HepG2 (cell line): ENCODE data around the gene PPP6R2. TPM values are rescaled to one million over a fixed set of nuclear protein-coding genes. Genes with fewer than 3 reads are reported as not detected.

ENCODE experiments used
- ATAC-seq: fragments of 200-7000 bp; cut with Tn5 transposase; 3 replicates; pipeline ENCODE4 v1.9.1; 2020; ENCODE audit warnings: mild to moderate bottlenecking, moderate library complexity
- BruUV-seq: library from RNA; stranded (reverse); fragments of 400-500 nt; replicated peaks from 2 replicates; lab custom pipeline; 2021; lab: Mats Ljungman, UMichigan
- CTCF ChIA-PET: fragments of 300-600 bp; formaldehyde crosslinking; extraction: SDS; loops from one replicate; lab custom pipeline; 2021; ENCODE audit warnings: low total read pairs, inconsistent platforms, low intra/inter-chr PET ratio; lab: Yijun Ruan, JAX
- POLR2A ChIA-PET: fragments of 350-600 bp; sonication (Branson Sonifier 250); formaldehyde crosslinking; loops from one replicate; lab custom pipeline; 2020; ENCODE audit warnings: antibody characterized with exemption, inconsistent platforms; lab: Yijun Ruan, JAX
- DNase-seq: peaks from one replicate; pipeline ENCODE4 v3.0.0-alpha.2; 2015; ENCODE audit warnings: low spot score
- FAIRE-seq: peaks from 3 replicates; lab custom pipeline; 2011; peaks lifted over from hg19 to GRCh38; lab: Jason Lieb, UNC
- H2AFZ ChIP-seq: one replicate; pipeline ENCODE4 v1.6.1; 2011; ENCODE audit warnings: low read length, inconsistent platforms
- H3K27ac ChIP-seq: fragments of 300-600 bp; 3 replicates; pipeline ENCODE4 v1.8.0; 2011; ENCODE audit warnings: mixed run types, mild to moderate bottlenecking, mixed read lengths, low read length, inconsistent platforms; ENCODE audit not compliant: insufficient read depth; ENCODE audit errors: extremely low read length
- H3K27me3 ChIP-seq, 2 experiments: fragments of 200-600 bp in 1 of 2; 2 replicates in 1 of 2; 3 replicates in 1 of 2; pipeline versions ENCODE4 v1.6.0 to v1.8.0; 2011; ENCODE audit warnings: low read length in 2 of 2, mild to moderate bottlenecking in 2 of 2, moderate library complexity in 2 of 2, inconsistent platforms in 1 of 2; ENCODE audit not compliant: insufficient read depth in 2 of 2, control insufficient read depth in 1 of 2
- H3K36me3 ChIP-seq, 2 experiments: fragments of 200-600 bp in 1 of 2; replicated peaks in 1 of 2; 2 replicates in 1 of 2; 3 replicates in 1 of 2; pipeline versions ENCODE4 v1.5.1 to v1.8.0; 2011; ENCODE audit warnings: low read length in 2 of 2, inconsistent platforms in 1 of 2; ENCODE audit not compliant: insufficient read depth in 2 of 2, control insufficient read depth in 1 of 2
- H3K4me1 ChIP-seq: 2 replicates; pipeline ENCODE4 v1.5.1; 2012; ENCODE audit warnings: low read length, inconsistent platforms; ENCODE audit not compliant: insufficient read depth
- H3K4me2 ChIP-seq: 2 replicates; pipeline ENCODE4 v1.6.0; 2011; ENCODE audit warnings: low read depth, low read length, inconsistent platforms
- H3K4me3 ChIP-seq, 3 experiments: fragments of 200-600 bp in 1 of 3; sonication (generic), shearing (Covaris generic) in 1 of 3; replicated peaks in 1 of 3; 2 replicates each; pipeline ENCODE4 v1.5.1; 2011 to 2016; ENCODE audit warnings: low read length in 3 of 3, inconsistent platforms in 2 of 3, low read depth in 2 of 3, mild to moderate bottlenecking in 2 of 3, control low read depth in 1 of 3, mixed read lengths in 1 of 3; ENCODE audit not compliant: insufficient read depth in 1 of 3
- H3K79me2 ChIP-seq: one replicate; pipeline ENCODE4 v1.6.1; 2011; ENCODE audit warnings: low read length, inconsistent platforms; ENCODE audit not compliant: insufficient read depth
- H3K9ac ChIP-seq: 2 replicates; pipeline ENCODE4 v1.6.0; 2011; ENCODE audit warnings: mild to moderate bottlenecking, low read depth, low read length, inconsistent platforms; ENCODE audit not compliant: insufficient read depth
- H3K9me3 ChIP-seq: 2 replicates; pipeline ENCODE4 v1.5.1; 2012; ENCODE audit warnings: mild to moderate bottlenecking, low read length
- H4K20me1 ChIP-seq: 2 replicates; pipeline ENCODE4 v1.6.0; 2011; ENCODE audit warnings: inconsistent platforms, mild to moderate bottlenecking, low read length, moderate library complexity; ENCODE audit not compliant: insufficient read depth
- BCL6 ChIP-seq: IDR thresholded peaks from 2 replicates; pipeline ENCODE4 v1.6.1; 2016; ENCODE audit warnings: missing genetic modification reagents, missing compliant biosample characterization
- CREB1 ChIP-seq, 2 experiments: fragments of 450-650 bp in 1 of 2; IDR thresholded peaks; 2 replicates each; pipeline ENCODE4 v1.6.1; 2016 to 2017; ENCODE audit warnings: control low read depth in 1 of 2, mild to moderate bottlenecking in 1 of 2, missing compliant biosample characterization in 1 of 2, missing genetic modification characterization in 1 of 2
- LCORL ChIP-seq, 2 experiments: fragments of 450-650 bp in 1 of 2; sonication (generic) in 1 of 2; formaldehyde crosslinking in 1 of 2; IDR thresholded peaks; 2 replicates each; pipeline versions ENCODE4 v1.5.0 to v1.6.1; 2017 to 2020; ENCODE audit warnings: antibody characterized with exemption in 1 of 2, missing genetic modification reagents in 1 of 2
- PHF5A ChIP-seq: IDR thresholded peaks from one replicate; pipeline ENCODE4 v1.6.1; 2018; ENCODE audit warnings: low read depth, missing genetic modification reagents; ENCODE audit not compliant: unreplicated experiment
- ZNF234 ChIP-seq: sonication (generic); formaldehyde crosslinking; conservative IDR thresholded peaks from 2 replicates; pipeline ENCODE4 v1.5.1; 2020; ENCODE audit warnings: mild to moderate bottlenecking, missing genetic modification reagents
- ZNF24 ChIP-seq: fragments of 450-650 bp; IDR thresholded peaks from 2 replicates; pipeline ENCODE4 v1.6.1; 2017; ENCODE audit warnings: antibody characterized with exemption, mild to moderate bottlenecking
- ZNF572 ChIP-seq: sonication (generic); formaldehyde crosslinking; IDR thresholded peaks from 2 replicates; pipeline ENCODE4 v1.5.1; 2020; ENCODE audit warnings: mild to moderate bottlenecking, missing genetic modification reagents
- ZNF768 ChIP-seq: sonication (generic); formaldehyde crosslinking; IDR thresholded peaks from 2 replicates; pipeline ENCODE4 v1.4.0; 2020; ENCODE audit warnings: missing genetic modification reagents
- WGBS: methylation state at CpG from one replicate; pipeline ENCODE4 v1.1.6; 2017; ENCODE audit warnings: low lambda C conversion rate; 5-methylcytosine and 5-hydroxymethylcytosine counted together
- in situ Hi-C: cut with HindIII; loops from 2 replicates; pipeline ENCODE4 v1.10.0; 2017; ENCODE audit warnings: low pct_unique_long_range_greater_than_20kb; ENCODE audit not compliant: extremely low pct_ligation_motif_present
- intact Hi-C: fragments of 100-400 bp; cut with micrococcal nuclease; formaldehyde crosslinking; loops from one replicate; pipeline ENCODE4 v1.10.0; 2022; ENCODE audit not compliant: unreplicated experiment
- polyA plus RNA-seq, 8 experiments: library from polyadenylated mRNA; depleted of rRNA in 3 of 8; stranded (reverse) in 7 of 8; unstranded in 1 of 8; fragments of >200 nt; fragmentation: Illumina TruSeq in 4 of 8; extraction: Trizol in 4 of 8; gene quantifications; 2 replicates each; pipeline versions ENCODE4 v1.2.1 to v1.2.3, GENCODE V29; 2011 to 2016; ENCODE audit warnings: low read depth in 4 of 8, missing spikeins in 1 of 8, mixed read lengths in 1 of 8; ENCODE audit not compliant: insufficient read depth in 1 of 8
- total RNA-seq, 5 experiments: library from RNA; depleted of rRNA; stranded (reverse); fragments of >200 nt; fragmentation: Illumina TruSeq; extraction: Trizol; gene quantifications; 2 replicates each; pipeline ENCODE4 v1.2.3, GENCODE V29; 2016; ENCODE audit warnings: low read depth in 1 of 5
- TF ChIP-seq, protein P1 (sequence below): sonication (generic); formaldehyde crosslinking; IDR thresholded peaks from 2 replicates; pipeline ENCODE4 v1.4.0; 2020; ENCODE audit warnings: missing genetic modification reagents
- TF ChIP-seq, protein P2 (sequence below): sonication (generic); formaldehyde crosslinking; IDR thresholded peaks from 2 replicates; pipeline ENCODE4 v1.8.0; 2023; ENCODE audit warnings: mild to moderate bottlenecking, missing genetic modification reagents
- TF ChIP-seq, protein P3 (sequence below): sonication (generic); formaldehyde crosslinking; IDR thresholded peaks from 2 replicates; pipeline ENCODE4 v1.8.0; 2022; ENCODE audit warnings: mild to moderate bottlenecking, missing genetic modification reagents, borderline replicate concordance
- TF ChIP-seq, protein P4 (sequence below): sonication (generic); formaldehyde crosslinking; IDR thresholded peaks from 2 replicates; pipeline ENCODE4 v1.9.0; 2021; ENCODE audit warnings: mild to moderate bottlenecking, missing genetic modification reagents

The PPP6R2 gene
- total and polyA plus RNA-seq, 2 of the 13 experiments (the other 11 are each of a cell fraction or from before 2014, with no cell fraction given): 55.0 to 102 TPM

DNA sequence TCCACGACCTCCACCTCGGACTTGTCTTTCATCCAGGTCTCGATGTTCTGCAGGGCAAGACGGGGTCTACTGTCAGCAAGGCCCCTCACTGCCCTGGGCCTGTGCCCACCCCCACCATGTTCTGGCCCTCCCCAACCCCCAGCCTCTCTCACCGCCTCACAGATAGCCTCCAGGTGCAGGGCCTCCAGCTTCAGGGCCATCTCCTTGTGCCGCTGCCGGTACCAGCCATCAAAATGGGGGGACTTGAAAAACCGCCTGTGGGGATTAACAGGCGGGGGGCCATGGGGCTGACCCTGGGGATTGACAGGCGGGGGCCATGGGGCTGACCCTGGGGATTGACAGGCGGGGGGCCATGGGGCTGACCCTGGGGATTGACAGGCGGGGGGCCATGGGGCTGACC lies 30.8 kb upstream of the PPP6R2 start:
- Histone ChIP-seq H3K9ac (no peak overlapping the region), H3K9me3 (no peaks in the 10 kb centered on the region), H3K36me3 (no peaks in the 10 kb centered on the region), H3K4me3 (no peak overlapping the region), H3K79me2 (no peaks in the 10 kb centered on the region), H4K20me1 (no peaks in the 10 kb centered on the region), H3K4me1 (peaks cover 80% of the 10 kb centered on the region), H3K27me3 (no peaks in the 10 kb centered on the region; a peak in 2 of 5 replicates), H3K27ac (no peak overlapping the region), H3K4me2 (no peak overlapping the region), H2AFZ (no peak overlapping the region)
- DNase-seq (no peak), FAIRE-seq (no peak), ATAC-seq (no peak)
- intact Hi-C loops: no loop called here
- ChIA-PET POLR2A (interaction anchor here (0.7 to 1.5 kb wide), 2 partner anchors 8 to 18 kb away, joined by 3 read pairs; no protein-coding TSS in a partner anchor), CTCF (no interaction called here)
- in situ Hi-C loops: no loop called here
- BruUV-seq: no TSS peak
- WGBS: 95% methylated on average over 12 of the region's 12 CpGs
- TF ChIP-seq, protein P1, sequence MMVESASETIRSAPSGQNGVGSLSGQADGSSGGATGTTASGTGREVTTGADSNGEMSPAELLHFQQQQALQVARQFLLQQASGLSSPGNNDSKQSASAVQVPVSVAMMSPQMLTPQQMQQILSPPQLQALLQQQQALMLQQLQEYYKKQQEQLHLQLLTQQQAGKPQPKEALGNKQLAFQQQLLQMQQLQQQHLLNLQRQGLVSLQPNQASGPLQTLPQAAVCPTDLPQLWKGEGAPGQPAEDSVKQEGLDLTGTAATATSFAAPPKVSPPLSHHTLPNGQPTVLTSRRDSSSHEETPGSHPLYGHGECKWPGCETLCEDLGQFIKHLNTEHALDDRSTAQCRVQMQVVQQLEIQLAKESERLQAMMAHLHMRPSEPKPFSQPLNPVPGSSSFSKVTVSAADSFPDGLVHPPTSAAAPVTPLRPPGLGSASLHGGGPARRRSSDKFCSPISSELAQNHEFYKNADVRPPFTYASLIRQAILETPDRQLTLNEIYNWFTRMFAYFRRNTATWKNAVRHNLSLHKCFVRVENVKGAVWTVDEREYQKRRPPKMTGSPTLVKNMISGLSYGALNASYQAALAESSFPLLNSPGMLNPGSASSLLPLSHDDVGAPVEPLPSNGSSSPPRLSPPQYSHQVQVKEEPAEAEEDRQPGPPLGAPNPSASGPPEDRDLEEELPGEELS (CRISPR knock-in tag): no peak
- TF ChIP-seq PHF5A (CRISPR knock-in tag) (no peak), ZNF234 (CRISPR knock-in tag) (no peak), LCORL (IDR thresholded peaks at IDR 0.05) (no peak), LCORL (CRISPR knock-in tag; IDR thresholded peaks at IDR 0.05) (no peak), ZNF768 (no peak), ZNF24 (no peak), BCL6 (CRISPR knock-in tag) (no peak), CREB1 (IDR thresholded peaks at IDR 0.05) (no peak), CREB1 (CRISPR knock-in tag; IDR thresholded peaks at IDR 0.05) (no peak), ZNF572 (CRISPR knock-in tag) (no peak)
- TF ChIP-seq, protein P2, sequence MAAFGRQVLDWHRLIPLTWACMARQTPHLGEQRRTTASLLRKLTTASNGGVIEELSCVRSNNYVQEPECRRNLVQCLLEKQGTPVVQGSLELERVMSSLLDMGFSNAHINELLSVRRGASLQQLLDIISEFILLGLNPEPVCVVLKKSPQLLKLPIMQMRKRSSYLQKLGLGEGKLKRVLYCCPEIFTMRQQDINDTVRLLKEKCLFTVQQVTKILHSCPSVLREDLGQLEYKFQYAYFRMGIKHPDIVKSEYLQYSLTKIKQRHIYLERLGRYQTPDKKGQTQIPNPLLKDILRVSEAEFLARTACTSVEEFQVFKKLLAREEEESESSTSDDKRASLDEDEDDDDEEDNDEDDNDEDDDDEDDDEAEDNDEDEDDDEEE (CRISPR knock-in tag): no peak
- TF ChIP-seq, protein P3, sequence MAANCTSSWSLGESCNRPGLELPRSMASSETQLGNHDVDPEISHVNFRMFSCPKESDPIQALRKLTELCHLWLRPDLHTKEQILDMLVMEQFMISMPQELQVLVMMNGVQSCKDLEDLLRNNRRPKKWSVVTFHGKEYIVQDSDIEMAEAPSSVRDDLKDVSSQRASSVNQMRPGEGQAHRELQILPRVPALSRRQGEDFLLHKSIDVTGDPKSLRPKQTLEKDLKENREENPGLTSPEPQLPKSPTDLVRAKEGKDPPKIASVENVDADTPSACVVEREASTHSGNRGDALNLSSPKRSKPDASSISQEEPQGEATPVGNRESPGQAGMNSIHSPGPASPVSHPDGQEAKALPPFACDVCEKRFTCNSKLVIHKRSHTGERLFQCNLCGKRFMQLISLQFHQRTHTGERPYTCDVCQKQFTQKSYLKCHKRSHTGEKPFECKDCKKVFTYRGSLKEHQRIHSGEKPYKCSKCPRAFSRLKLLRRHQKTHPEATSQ (CRISPR knock-in tag): no peak
- TF ChIP-seq, protein P4, sequence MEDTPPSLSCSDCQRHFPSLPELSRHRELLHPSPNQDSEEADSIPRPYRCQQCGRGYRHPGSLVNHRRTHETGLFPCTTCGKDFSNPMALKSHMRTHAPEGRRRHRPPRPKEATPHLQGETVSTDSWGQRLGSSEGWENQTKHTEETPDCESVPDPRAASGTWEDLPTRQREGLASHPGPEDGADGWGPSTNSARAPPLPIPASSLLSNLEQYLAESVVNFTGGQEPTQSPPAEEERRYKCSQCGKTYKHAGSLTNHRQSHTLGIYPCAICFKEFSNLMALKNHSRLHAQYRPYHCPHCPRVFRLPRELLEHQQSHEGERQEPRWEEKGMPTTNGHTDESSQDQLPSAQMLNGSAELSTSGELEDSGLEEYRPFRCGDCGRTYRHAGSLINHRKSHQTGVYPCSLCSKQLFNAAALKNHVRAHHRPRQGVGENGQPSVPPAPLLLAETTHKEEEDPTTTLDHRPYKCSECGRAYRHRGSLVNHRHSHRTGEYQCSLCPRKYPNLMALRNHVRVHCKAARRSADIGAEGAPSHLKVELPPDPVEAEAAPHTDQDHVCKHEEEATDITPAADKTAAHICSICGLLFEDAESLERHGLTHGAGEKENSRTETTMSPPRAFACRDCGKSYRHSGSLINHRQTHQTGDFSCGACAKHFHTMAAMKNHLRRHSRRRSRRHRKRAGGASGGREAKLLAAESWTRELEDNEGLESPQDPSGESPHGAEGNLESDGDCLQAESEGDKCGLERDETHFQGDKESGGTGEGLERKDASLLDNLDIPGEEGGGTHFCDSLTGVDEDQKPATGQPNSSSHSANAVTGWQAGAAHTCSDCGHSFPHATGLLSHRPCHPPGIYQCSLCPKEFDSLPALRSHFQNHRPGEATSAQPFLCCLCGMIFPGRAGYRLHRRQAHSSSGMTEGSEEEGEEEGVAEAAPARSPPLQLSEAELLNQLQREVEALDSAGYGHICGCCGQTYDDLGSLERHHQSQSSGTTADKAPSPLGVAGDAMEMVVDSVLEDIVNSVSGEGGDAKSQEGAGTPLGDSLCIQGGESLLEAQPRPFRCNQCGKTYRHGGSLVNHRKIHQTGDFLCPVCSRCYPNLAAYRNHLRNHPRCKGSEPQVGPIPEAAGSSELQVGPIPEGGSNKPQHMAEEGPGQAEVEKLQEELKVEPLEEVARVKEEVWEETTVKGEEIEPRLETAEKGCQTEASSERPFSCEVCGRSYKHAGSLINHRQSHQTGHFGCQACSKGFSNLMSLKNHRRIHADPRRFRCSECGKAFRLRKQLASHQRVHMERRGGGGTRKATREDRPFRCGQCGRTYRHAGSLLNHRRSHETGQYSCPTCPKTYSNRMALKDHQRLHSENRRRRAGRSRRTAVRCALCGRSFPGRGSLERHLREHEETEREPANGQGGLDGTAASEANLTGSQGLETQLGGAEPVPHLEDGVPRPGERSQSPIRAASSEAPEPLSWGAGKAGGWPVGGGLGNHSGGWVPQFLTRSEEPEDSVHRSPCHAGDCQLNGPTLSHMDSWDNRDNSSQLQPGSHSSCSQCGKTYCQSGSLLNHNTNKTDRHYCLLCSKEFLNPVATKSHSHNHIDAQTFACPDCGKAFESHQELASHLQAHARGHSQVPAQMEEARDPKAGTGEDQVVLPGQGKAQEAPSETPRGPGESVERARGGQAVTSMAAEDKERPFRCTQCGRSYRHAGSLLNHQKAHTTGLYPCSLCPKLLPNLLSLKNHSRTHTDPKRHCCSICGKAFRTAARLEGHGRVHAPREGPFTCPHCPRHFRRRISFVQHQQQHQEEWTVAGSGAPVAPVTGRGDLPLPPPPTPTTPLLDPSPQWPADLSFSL (CRISPR knock-in tag): no peak
